Small intestine (tissue), 7 donors: ENCODE data around the gene THOC7. TPM values are rescaled to one million over a fixed set of nuclear protein-coding genes. Genes with fewer than 3 reads are reported as not detected.

Experiments
- DNase-seq, 2 donors: peaks; one replicate each; pipeline versions ENCODE4 v3.0.0 to v3.0.0-alpha.2; 2013
- FAIRE-seq: peaks from 2 replicates; lab custom pipeline; 2012; peaks lifted over from hg19 to GRCh38; lab: Jason Lieb, UNC
- H3K27ac ChIP-seq, 3 donors: one replicate each; pipeline ENCODE4 v1.5.1; 2013; ENCODE audit warnings: low read length in 2 of 3, mild to moderate bottlenecking in 2 of 3, control low read depth in 1 of 3, inconsistent platforms in 1 of 3, low read depth in 1 of 3, moderate library complexity in 1 of 3
- H3K27me3 ChIP-seq, 3 donors: one replicate each; pipeline ENCODE4 v1.6.1; 2013; ENCODE audit warnings: low read length in 3 of 3, inconsistent platforms in 1 of 3; ENCODE audit not compliant: control insufficient read depth in 3 of 3, insufficient read depth in 3 of 3
- H3K36me3 ChIP-seq, 3 donors: one replicate each; pipeline ENCODE4 v1.6.1; 2013; ENCODE audit warnings: low read length in 3 of 3, inconsistent platforms in 1 of 3, low read depth in 1 of 3, mild to moderate bottlenecking in 1 of 3, moderate library complexity in 1 of 3; ENCODE audit not compliant: control insufficient read depth in 3 of 3, insufficient read depth in 2 of 3
- H3K4me1 ChIP-seq, 3 donors: one replicate each; pipeline ENCODE4 v1.6.1; 2013; ENCODE audit warnings: low read length in 2 of 3, inconsistent platforms in 1 of 3, low read depth in 1 of 3, mild to moderate bottlenecking in 1 of 3, moderate library complexity in 1 of 3; ENCODE audit not compliant: control insufficient read depth in 3 of 3, insufficient read depth in 2 of 3
- H3K4me3 ChIP-seq, 3 donors: one replicate each; pipeline ENCODE4 v1.5.1; 2013; ENCODE audit warnings: low read length in 3 of 3, control low read depth in 1 of 3, inconsistent platforms in 1 of 3, low read depth in 1 of 3, mild to moderate bottlenecking in 1 of 3, moderate library complexity in 1 of 3
- H3K9me3 ChIP-seq, 2 donors: one replicate each; pipeline ENCODE4 v1.6.1; 2013; ENCODE audit warnings: low read depth in 1 of 2, low read length in 1 of 2; ENCODE audit not compliant: control insufficient read depth in 2 of 2, insufficient read depth in 1 of 2
- WGBS, 3 donors: extraction: QIAGEN DNeasy Blood & Tissue Kit; methylation state at CpG; one replicate each; pipeline ENCODE4 v1.1.7; 2013; 5-methylcytosine and 5-hydroxymethylcytosine counted together
- polyA plus RNA-seq, 4 donors: library from polyadenylated mRNA; stranded (reverse) in 3 of 4; unstranded in 1 of 4; fragments of 200-250 nt in 3 of 4; fragments of 120-200 nt in 1 of 4; gene quantifications; one replicate each; pipeline versions ENCODE4 v1.2.1 to v1.2.3, GENCODE V29; 2013
- donor health status: healthy with polysubstance abuse.
- donor health status: control.
- donor health status: control.
- donor health status: Bipolar disorder and iron deficiency.
- donor health status: healthy.

The THOC7 gene
- polyA plus RNA-seq, 4 donors: 74.4 to 114 (median 85.4) TPM

DNA sequence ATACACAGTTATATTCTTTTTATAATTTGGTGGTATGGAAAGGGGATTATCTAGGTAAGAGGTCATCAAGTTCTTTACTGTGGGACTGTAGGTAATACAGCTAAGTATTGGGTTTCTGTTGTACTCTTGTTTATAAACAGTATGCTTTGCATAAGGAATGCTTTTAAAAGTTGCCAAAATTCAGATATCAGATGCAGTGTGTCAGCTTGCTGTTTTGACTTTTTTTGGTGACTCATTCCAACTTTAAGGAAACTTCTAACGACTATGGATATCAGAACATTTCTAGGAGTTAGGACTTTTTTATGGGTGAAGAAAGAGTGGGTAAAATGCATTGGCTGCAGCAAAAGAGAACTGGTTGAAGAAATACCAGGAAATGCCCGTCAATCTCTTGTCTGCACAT lies 45.8 kb upstream of the THOC7 start:
- Histone ChIP-seq H3K9me3 (no peaks in the 10 kb centered on the region), H3K27me3 (no peaks in the 10 kb centered on the region), H3K4me3 (no peak overlapping the region), H3K4me1 (peaks cover 2 to 7% (median 2%) of the 10 kb centered on the region in 3 donors), H3K27ac (no peak overlapping the region), H3K36me3 (peaks cover 0 to 7% (median 0%) of the 10 kb centered on the region in 3 donors)
- DNase-seq: no peak
- 75 to 87% (median 82%) methylated on average over 2 of the region's 2 CpGs for WGBS, 3 donors
- FAIRE-seq: no peak

DNA sequence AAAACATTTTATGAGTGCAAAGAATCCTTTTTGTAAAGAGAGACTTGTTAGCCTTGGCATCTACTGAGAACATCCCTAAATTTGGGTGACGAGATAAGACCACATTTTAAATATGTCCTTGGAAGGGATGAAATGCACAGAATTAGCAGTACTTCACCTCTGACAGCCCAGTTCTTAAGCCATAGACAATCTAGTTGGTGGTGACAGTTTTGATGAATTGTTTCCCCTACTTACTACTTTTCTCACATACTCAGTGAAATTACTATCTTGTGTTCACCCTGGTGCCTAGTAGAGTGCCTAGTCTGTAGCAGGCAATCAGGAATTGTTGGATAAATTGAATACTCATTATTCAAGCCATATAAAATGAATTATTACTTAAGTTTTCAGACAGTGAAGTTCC lies 45.2 kb upstream of the THOC7 start:
- Histone ChIP-seq H3K36me3 (peaks cover 0 to 7% (median 0%) of the 10 kb centered on the region in 3 donors), H3K4me1 (peaks cover 0 to 7% (median under 1%) of the 10 kb centered on the region in 3 donors), H3K9me3 (no peaks in the 10 kb centered on the region), H3K27me3 (no peaks in the 10 kb centered on the region), H3K27ac (no peak overlapping the region), H3K4me3 (no peak overlapping the region)
- FAIRE-seq (no peak), DNase-seq (no peak)
- 94 to 100% (median 96%) methylated on average over 1 of the region's 1 CpG for WGBS, 3 donors

DNA sequence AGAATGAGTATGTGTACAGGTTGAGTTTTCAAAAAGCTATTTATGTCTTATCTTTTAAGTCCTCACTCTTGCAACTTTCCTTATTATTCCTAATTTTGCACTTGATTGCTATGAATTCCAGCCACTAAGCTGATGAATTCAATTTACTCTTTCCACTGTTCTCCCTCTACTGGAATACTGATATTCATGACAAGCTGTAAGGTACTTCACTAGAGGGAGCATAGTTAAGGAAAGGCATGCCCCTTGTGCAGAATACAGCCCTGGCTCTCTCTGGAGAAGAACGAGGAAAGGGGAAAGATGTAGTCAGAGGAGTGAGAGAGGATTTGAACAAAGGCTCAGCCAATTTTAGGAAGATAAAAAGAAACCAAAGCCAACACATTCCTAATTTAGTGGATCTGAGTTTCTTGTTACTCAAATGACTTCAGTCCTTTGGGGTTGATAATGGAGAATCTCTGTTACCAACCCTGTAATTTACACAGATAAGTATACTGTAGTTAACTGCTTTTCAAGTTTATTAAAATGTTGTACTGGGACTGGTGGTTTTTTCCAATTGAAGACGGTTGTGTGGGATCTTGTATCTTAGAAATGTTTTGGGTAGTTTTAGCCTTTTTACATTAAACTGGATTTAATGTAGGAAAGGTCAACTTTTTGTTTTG lies 44.6 kb upstream of the THOC7 start:
- FAIRE-seq (no peak), DNase-seq (no peak)
- no peak overlapping the region for H3K27ac ChIP-seq
- no peaks in the 10 kb centered on the region for H3K9me3 ChIP-seq
- no peaks in the 10 kb centered on the region for H3K27me3 ChIP-seq
- 72 to 84% (median 79%) methylated on average over 2 of the region's 2 CpGs for WGBS, 3 donors
- peaks cover 0 to 7% (median 0%) of the 10 kb centered on the region in 3 donors for H3K36me3 ChIP-seq
- peaks cover 0 to 3% (median 0%) of the 10 kb centered on the region in 3 donors for H3K4me1 ChIP-seq
- H3K4me3 ChIP-seq: no peak overlapping the region

DNA sequence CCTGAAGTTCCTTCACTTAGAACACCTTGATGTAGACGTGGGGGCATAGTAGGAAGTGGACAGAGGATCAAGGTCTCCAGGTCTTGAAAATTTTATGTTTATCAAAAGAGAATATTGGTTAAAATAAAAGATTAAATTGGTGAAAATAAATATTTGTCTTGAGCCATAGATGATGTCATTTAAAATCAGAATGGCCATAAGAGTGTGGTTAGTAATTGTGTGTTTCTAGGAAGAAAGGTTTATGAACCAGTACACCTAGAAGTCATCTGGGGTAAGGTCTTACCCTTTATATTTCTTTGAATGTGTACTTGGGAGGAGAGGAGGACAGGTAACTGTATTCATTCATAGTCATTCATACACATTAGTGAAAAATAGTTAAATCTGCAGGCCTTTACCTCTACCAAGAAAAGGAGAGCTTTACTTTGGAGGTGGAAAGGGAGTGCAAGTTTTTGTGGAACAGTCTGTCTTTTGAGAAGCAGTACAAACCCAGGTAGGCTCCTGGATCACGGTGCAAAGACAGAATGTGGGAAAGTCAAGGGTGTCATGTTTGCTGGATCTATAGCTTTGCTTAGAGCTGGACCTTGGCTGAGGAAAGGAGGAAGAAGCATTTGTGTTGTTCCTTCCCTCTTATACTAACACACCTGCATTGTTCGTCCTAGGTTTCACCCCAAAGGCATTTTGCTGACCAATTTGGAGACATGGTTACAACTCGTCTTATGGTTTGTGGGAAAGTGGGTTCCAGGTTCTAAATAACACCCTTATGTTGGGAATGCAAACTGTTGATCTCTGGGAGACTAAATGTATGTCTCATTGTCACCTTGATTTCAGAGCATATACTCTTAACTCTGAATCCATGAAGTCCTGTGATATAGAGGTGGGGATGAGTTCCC lies 42.4 kb upstream of the THOC7 start:
- Histone ChIP-seq H3K4me3 (no peak overlapping the region), H3K4me1 (no peaks in the 10 kb centered on the region), H3K9me3 (no peaks in the 10 kb centered on the region), H3K27ac (no peak overlapping the region), H3K27me3 (no peaks in the 10 kb centered on the region), H3K36me3 (peaks cover 0 to 14% (median 0%) of the 10 kb centered on the region in 3 donors)
- FAIRE-seq (no peak), DNase-seq (no peak)
- 91 to 93% (median 92%) methylated on average over 4 of the region's 4 CpGs for WGBS, 3 donors

DNA sequence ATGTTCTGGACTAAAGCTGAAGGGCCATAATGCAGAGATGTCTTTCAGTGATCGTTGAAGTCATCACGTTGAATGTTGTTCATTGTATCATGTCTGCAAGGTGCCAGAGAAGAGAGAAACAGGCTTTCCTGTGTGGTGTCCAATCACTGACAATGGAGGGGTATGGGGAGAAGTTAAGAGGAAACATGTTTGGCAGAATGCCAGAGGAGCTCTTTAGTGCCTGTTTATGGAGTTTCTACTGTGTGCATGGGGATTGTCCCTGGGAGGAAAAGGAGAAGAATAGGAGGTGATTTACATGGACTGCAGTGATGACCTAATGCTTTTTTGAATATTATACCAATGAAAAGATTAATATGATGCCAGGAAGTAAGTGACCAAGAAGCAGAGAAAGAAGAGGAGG lies 36.9 kb upstream of the THOC7 start:
- 56 to 80% (median 75%) methylated on average over 2 of the region's 2 CpGs for WGBS, 3 donors

DNA sequence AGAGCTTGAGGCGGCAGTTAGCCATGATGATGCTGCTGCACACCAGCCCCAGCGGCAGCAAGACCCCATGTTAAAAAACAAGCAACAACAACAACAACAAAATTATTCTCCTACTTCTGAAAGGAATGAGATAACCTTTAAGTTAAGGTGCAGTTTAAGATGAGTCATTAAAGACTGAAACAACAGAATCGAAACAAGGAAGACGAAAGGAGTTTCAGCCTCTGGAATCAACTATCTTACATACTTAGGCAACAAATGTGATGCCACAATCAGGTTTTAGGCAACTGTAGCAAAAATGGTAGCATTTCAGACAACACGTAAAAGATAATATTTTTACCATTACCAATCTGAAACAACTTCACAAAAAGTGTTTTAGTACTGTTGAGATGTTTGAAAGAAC lies 36.4 kb upstream of the THOC7 start:
- no peak overlapping the region for H3K27ac ChIP-seq
- FAIRE-seq: no peak
- peaks cover 0 to 3% (median 0%) of the 10 kb centered on the region in 3 donors for H3K4me1 ChIP-seq
- WGBS, 3 donors: 79 to 82% (median 81%) methylated on average over 5 of the region's 5 CpGs
- DNase-seq: peak in 1 of 2 donors; percentile 11
- H3K4me3 ChIP-seq: no peak overlapping the region
- no peaks in the 10 kb centered on the region for H3K27me3 ChIP-seq
- H3K36me3 ChIP-seq: peaks cover 0 to 18% (median 2%) of the 10 kb centered on the region in 3 donors
- no peaks in the 10 kb centered on the region for H3K9me3 ChIP-seq

More for the DNA sequence above, 36.9 kb upstream of the THOC7 start:
- no peaks in the 10 kb centered on the region for H3K9me3 ChIP-seq
- peaks cover 0 to 3% (median 0%) of the 10 kb centered on the region in 3 donors for H3K4me1 ChIP-seq
- no peak for DNase-seq
- no peaks in the 10 kb centered on the region for H3K27me3 ChIP-seq
- H3K36me3 ChIP-seq: peaks cover 0 to 22% (median 2%) of the 10 kb centered on the region in 3 donors
- H3K27ac ChIP-seq: no peak overlapping the region
- FAIRE-seq: no peak
- H3K4me3 ChIP-seq: no peak overlapping the region

DNA sequence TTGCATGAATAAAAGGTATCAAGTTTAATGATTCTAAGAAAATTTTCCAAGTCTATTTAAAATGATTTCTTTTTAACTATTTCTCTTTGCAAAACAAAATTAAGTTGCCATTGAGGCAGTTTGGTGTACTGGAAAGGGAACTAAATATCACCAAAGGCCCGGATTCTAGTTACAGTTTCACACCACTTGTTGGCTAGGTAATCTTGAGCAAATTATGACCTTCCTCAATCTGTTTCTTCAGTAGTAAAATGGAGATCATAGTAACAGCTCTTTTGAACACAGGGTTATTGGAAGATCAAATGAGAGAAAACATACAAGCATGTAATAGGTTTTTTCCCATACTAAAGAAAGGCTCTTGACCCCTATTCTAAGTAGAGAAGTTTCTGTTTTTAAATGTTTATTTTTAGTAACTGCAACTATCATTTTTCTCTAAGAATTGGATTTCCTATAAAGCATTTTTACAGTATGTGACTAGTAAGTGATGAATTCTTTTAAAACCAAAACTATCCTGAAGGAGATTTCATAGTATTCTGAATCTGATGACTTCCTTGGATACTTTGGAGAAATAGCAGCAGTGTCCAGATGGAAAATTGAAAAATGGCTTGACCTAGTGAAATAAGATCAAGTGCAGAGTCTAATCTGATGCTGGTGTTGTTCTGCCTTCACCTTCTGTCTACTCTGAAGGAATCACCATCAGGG lies 32.9 kb upstream of the THOC7 start:
- DNase-seq (no peak), FAIRE-seq (no peak)
- Histone ChIP-seq H3K27me3 (no peaks in the 10 kb centered on the region), H3K4me1 (peaks cover 0 to 4% (median 3%) of the 10 kb centered on the region in 3 donors), H3K4me3 (no peak overlapping the region), H3K27ac (no peak overlapping the region), H3K9me3 (no peaks in the 10 kb centered on the region), H3K36me3 (peaks cover 2 to 11% (median 2%) of the 10 kb centered on the region in 3 donors)
- WGBS, 3 donors: 61 to 80% (median 76%) methylated on average over 1 of the region's 1 CpG
